HL-60 (cell line): ENCODE results near the gene NPAS1.

Experiments
- DNase-seq, 2 experiments: peaks; one replicate each; pipeline ENCODE4 v3.0.0-alpha.2; 2010 to 2020; ENCODE audit warnings: low read depth in 1 of 2, low spot score in 1 of 2
- H3K27ac ChIP-seq: fragments of 250-450 bp; sonication (Bioruptor Pico); replicated peaks from 2 replicates; pipeline ENCODE4 v1.5.1; 2020; ENCODE audit warnings: mild to moderate bottlenecking, moderate library complexity
- H3K27me3 ChIP-seq: fragments of 250-450 bp; sonication (Bioruptor Pico); 2 replicates; pipeline ENCODE4 v1.5.1; 2021; ENCODE audit warnings: mild to moderate bottlenecking, moderate library complexity; ENCODE audit not compliant: insufficient read depth, poor library complexity, severe bottlenecking
- H3K4me3 ChIP-seq: replicated peaks from 2 replicates; pipeline ENCODE4 v1.5.1; 2011; ENCODE audit warnings: mild to moderate bottlenecking, control low read depth, low read length; ENCODE audit not compliant: insufficient read depth
- GABPA ChIP-seq: IDR thresholded peaks from 2 replicates; pipeline ENCODE4 v1.6.1; 2012; ENCODE audit warnings: low read depth
- POLR2AphosphoS5 ChIP-seq: IDR thresholded peaks from 2 replicates; pipeline ENCODE4 v1.6.1; 2012; ENCODE audit warnings: low read depth
- SPI1 ChIP-seq: IDR thresholded peaks from 2 replicates; pipeline ENCODE4 v1.6.1; 2012; ENCODE audit warnings: low read depth, mild to moderate bottlenecking, borderline replicate concordance
- TF ChIP-seq, protein P1 (sequence below): IDR thresholded peaks from one replicate; pipeline ENCODE4 v1.5.1; 2011; ENCODE audit warnings: low read length, control low read depth, inconsistent platforms; ENCODE audit not compliant: insufficient read depth
- TF ChIP-seq, protein P2 (sequence below): IDR thresholded peaks from 2 replicates; pipeline ENCODE4 v1.6.1; 2012; ENCODE audit warnings: low read depth; ENCODE audit not compliant: insufficient replicate concordance

NPAS1 gene

GRCh38 chr19:47039239-47039874 is 19.7 kb downstream of the NPAS1 start:
- no peak for DNase-seq
- H3K27me3 ChIP-seq: no peaks in the 10 kb centered on the region
- TF ChIP-seq, protein P1, sequence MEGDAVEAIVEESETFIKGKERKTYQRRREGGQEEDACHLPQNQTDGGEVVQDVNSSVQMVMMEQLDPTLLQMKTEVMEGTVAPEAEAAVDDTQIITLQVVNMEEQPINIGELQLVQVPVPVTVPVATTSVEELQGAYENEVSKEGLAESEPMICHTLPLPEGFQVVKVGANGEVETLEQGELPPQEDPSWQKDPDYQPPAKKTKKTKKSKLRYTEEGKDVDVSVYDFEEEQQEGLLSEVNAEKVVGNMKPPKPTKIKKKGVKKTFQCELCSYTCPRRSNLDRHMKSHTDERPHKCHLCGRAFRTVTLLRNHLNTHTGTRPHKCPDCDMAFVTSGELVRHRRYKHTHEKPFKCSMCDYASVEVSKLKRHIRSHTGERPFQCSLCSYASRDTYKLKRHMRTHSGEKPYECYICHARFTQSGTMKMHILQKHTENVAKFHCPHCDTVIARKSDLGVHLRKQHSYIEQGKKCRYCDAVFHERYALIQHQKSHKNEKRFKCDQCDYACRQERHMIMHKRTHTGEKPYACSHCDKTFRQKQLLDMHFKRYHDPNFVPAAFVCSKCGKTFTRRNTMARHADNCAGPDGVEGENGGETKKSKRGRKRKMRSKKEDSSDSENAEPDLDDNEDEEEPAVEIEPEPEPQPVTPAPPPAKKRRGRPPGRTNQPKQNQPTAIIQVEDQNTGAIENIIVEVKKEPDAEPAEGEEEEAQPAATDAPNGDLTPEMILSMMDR: no peak
- TF ChIP-seq, protein P2, sequence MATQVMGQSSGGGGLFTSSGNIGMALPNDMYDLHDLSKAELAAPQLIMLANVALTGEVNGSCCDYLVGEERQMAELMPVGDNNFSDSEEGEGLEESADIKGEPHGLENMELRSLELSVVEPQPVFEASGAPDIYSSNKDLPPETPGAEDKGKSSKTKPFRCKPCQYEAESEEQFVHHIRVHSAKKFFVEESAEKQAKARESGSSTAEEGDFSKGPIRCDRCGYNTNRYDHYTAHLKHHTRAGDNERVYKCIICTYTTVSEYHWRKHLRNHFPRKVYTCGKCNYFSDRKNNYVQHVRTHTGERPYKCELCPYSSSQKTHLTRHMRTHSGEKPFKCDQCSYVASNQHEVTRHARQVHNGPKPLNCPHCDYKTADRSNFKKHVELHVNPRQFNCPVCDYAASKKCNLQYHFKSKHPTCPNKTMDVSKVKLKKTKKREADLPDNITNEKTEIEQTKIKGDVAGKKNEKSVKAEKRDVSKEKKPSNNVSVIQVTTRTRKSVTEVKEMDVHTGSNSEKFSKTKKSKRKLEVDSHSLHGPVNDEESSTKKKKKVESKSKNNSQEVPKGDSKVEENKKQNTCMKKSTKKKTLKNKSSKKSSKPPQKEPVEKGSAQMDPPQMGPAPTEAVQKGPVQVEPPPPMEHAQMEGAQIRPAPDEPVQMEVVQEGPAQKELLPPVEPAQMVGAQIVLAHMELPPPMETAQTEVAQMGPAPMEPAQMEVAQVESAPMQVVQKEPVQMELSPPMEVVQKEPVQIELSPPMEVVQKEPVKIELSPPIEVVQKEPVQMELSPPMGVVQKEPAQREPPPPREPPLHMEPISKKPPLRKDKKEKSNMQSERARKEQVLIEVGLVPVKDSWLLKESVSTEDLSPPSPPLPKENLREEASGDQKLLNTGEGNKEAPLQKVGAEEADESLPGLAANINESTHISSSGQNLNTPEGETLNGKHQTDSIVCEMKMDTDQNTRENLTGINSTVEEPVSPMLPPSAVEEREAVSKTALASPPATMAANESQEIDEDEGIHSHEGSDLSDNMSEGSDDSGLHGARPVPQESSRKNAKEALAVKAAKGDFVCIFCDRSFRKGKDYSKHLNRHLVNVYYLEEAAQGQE: no peak
- TF ChIP-seq POLR2AphosphoS5: no peak
- TF ChIP-seq GABPA: no peak
- TF ChIP-seq SPI1: no peak
- no peak overlapping the region for H3K4me3 ChIP-seq
- H3K27ac ChIP-seq: no peak overlapping the region

GRCh38 chr19:47040869-47041268 is 21.2 kb downstream of the NPAS1 start:
- TF ChIP-seq SPI1 (no peak), GABPA (no peak), POLR2AphosphoS5 (no peak)
- TF ChIP-seq, protein P2: no peak
- TF ChIP-seq, protein P1: no peak
- Histone ChIP-seq H3K27me3 (no peaks in the 10 kb centered on the region), H3K4me3 (no peak overlapping the region), H3K27ac (no peak overlapping the region)
- DNase-seq: no peak

- H3K27me3 ChIP-seq: no peaks in the 10 kb centered on the region
- TF ChIP-seq POLR2AphosphoS5 (no peak), GABPA (no peak), SPI1 (no peak)
- TF ChIP-seq, protein P2: no peak
- TF ChIP-seq, protein P1: no peak
- H3K4me3 ChIP-seq: no peak overlapping the region
- no peak for DNase-seq
- H3K27ac ChIP-seq: no peak overlapping the region
Measured at GRCh38 chr19:47044946-47045866, 25.6 kb downstream of the NPAS1 start.
